ENCODE data around the gene N4BP3. TPM values are rescaled to one million over a fixed set of nuclear protein-coding genes. Genes with fewer than 3 reads are reported as not detected.

N4BP3 gene
- total and polyA plus RNA-seq, 2 experiments from 2014 or later, result 0.09 to 0.32 TPM

DNA sequence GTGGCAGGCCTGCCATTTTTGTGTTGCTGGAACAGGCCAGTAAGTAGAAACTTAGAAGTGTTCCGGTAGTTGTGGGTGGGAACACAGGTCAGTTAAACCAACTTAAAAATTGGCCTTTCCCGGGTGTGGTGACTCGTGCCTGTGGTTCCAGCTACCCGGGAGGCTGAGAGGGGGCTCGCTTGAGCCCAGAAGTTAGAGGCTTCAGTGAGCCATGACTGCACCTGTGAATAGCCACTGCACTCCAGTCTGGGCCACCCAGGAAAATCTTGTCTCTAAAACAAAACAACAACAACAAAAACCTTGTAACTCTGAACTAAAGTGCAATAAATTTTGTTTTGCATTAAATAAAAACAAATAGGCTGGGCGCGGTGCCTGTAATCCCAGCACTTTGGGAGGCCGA, 41.7 kb downstream of the N4BP3 start:
- no peaks in the 10 kb centered on the region for H3K27me3 ChIP-seq (replicated peaks; ENCODE audit: insufficient read depth)
- peaks cover 19% of the 10 kb centered on the region for H3K79me2 ChIP-seq (ENCODE audit: insufficient read depth)
- H3K9me3 ChIP-seq (ENCODE audit: low read depth), result no peaks in the 10 kb centered on the region
- no peak overlapping the region for H3K4me2 ChIP-seq (ENCODE audit: unreplicated experiment)
- no peak overlapping the region for H3K9ac ChIP-seq
- H3K4me1 ChIP-seq (ENCODE audit: insufficient read depth), result peaks cover 8% of the 10 kb centered on the region; the same call in 1 of the 2 replicates
- no peak overlapping the region for H3K27ac ChIP-seq
- no peak for TF ChIP-seq EZH2phosphoT487 (IDR thresholded peaks at IDR 0.05; ENCODE audit: insufficient read depth, low read depth)
- no peak for TF ChIP-seq EZH2 (IDR thresholded peaks at IDR 0.05; ENCODE audit: insufficient read depth, poor library complexity, severe bottlenecking)
- no peaks in the 10 kb centered on the region for H4K20me1 ChIP-seq (ENCODE audit: insufficient read depth)
- peaks cover 6% of the 10 kb centered on the region for H3K36me3 ChIP-seq (ENCODE audit: low read depth)
- no peaks in the 10 kb centered on the region for H3F3A ChIP-seq (ENCODE audit: insufficient read depth)
- no peaks in the 10 kb centered on the region for H3K9me2 ChIP-seq (ENCODE audit: insufficient read depth)
- H2AFZ ChIP-seq, result peak overlapping the region; percentile 86; the same call in 1 of the 2 replicates
- WGBS, 2 experiments (ENCODE audit: low coverage in 1 of 2, low lambda C conversion rate in 2 of 2, missing lambda C conversion rate in 2 of 2), result 69 to 74% methylated on average over 8 of the region's 8 CpGs
- no peak for DNase-seq
- H3K4me3 ChIP-seq, result no peak overlapping the region
- in situ Hi-C loops (cut with MboI), result loop anchor here (25.0 kb wide), 1 partner anchor 543 kb away; the partner anchor contains the start of gene B4GALT7

DNA sequence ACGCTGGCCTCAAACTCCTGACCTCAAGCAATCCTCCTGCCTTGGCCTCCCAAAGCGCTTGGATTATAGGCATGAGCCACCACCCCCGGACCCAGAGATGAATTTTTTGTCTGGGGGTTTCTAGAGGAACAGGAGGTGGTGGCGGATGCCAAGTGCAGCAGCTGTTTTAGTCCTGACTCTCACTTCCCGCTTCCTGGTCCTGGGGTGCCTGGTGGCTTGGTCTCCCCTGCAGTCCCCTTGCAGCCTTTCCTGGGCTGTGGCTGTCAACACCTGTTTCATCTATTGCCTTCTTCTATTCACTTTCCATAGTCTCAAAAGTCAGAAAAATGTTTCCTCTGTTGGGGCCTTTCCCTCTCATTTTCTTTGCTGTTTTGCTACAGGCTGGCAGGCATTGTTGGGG, 46.8 kb downstream of the N4BP3 start:
- Histone ChIP-seq H2AFZ (no peak overlapping the region), H3K9me2 (ENCODE audit: insufficient read depth) (no peaks in the 10 kb centered on the region), H3K4me1 (ENCODE audit: insufficient read depth) (no peaks in the 10 kb centered on the region), H3K36me3 (ENCODE audit: low read depth) (no peaks in the 10 kb centered on the region), H3F3A (ENCODE audit: insufficient read depth) (no peaks in the 10 kb centered on the region), H3K4me2 (ENCODE audit: unreplicated experiment) (no peak overlapping the region), H3K27me3 (replicated peaks; ENCODE audit: insufficient read depth) (peaks cover 5% of the 10 kb centered on the region; the same call in 1 of the 2 replicates), H3K4me3 (no peak overlapping the region), H4K20me1 (ENCODE audit: insufficient read depth) (no peaks in the 10 kb centered on the region), H3K9ac (no peak overlapping the region), H3K27ac (no peak overlapping the region), H3K9me3 (ENCODE audit: low read depth) (no peaks in the 10 kb centered on the region), H3K79me2 (ENCODE audit: insufficient read depth) (no peaks in the 10 kb centered on the region)
- no peak for DNase-seq
- 55 to 68% methylated on average over 5 of the region's 5 CpGs for WGBS, 2 experiments (ENCODE audit: low coverage in 1 of 2, low lambda C conversion rate in 2 of 2, missing lambda C conversion rate in 2 of 2)
- TF ChIP-seq EZH2phosphoT487 (IDR thresholded peaks at IDR 0.05; ENCODE audit: insufficient read depth, low read depth), result no peak
- TF ChIP-seq EZH2 (IDR thresholded peaks at IDR 0.05; ENCODE audit: insufficient read depth, poor library complexity, severe bottlenecking), result no peak
- in situ Hi-C loops (cut with MboI), result loop anchor here (5.0 to 25.0 kb wide), 2 partner anchors 83 to 548 kb away; partner anchors contain the start of gene B4GALT7

DNA sequence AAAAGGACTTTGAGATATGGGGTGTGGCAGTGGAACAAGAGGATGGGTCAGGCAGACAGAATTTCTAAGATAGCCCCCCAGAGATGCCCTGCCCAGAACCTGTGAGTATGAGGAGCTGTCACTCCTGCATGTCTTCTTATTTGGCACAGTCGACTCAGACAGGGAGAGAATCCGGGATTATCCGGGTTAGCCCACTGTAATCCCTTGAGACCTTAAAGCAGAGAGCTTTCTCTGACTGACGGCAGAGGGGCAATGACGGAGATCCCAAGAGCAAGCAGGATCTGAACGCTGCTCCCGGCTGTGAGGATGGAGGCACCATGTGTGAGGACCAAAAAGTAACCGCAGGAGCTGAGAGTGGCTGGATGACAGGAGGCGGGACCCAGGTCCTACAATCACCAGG, 49.1 kb downstream of the N4BP3 start:
- Histone ChIP-seq H3K27me3 (replicated peaks; ENCODE audit: insufficient read depth) (peaks cover 5% of the 10 kb centered on the region; the same call in 1 of the 2 replicates), H3K9me3 (ENCODE audit: low read depth) (no peaks in the 10 kb centered on the region), H3K36me3 (ENCODE audit: low read depth) (no peaks in the 10 kb centered on the region), H3K27ac (no peak overlapping the region), H3K9me2 (ENCODE audit: insufficient read depth) (no peaks in the 10 kb centered on the region), H3K9ac (no peak overlapping the region), H3K4me1 (ENCODE audit: insufficient read depth) (no peaks in the 10 kb centered on the region), H3F3A (ENCODE audit: insufficient read depth) (no peaks in the 10 kb centered on the region), H3K4me3 (no peak overlapping the region), H3K4me2 (ENCODE audit: unreplicated experiment) (no peak overlapping the region), H4K20me1 (ENCODE audit: insufficient read depth) (no peaks in the 10 kb centered on the region), H3K79me2 (ENCODE audit: insufficient read depth) (no peaks in the 10 kb centered on the region), H2AFZ (no peak overlapping the region)
- DNase-seq, result no peak
- WGBS, 2 experiments (ENCODE audit: low coverage in 1 of 2, low lambda C conversion rate in 2 of 2, missing lambda C conversion rate in 2 of 2), result 77 to 85% methylated on average over 9 of the region's 9 CpGs
- TF ChIP-seq EZH2 (IDR thresholded peaks at IDR 0.05; ENCODE audit: insufficient read depth, poor library complexity, severe bottlenecking) (no peak), EZH2phosphoT487 (IDR thresholded peaks at IDR 0.05; ENCODE audit: insufficient read depth, low read depth) (no peak)
- in situ Hi-C loops (cut with MboI), result loop anchor here (5.0 to 25.0 kb wide), 2 partner anchors 85 to 550 kb away; partner anchors contain the start of gene B4GALT7

DNA sequence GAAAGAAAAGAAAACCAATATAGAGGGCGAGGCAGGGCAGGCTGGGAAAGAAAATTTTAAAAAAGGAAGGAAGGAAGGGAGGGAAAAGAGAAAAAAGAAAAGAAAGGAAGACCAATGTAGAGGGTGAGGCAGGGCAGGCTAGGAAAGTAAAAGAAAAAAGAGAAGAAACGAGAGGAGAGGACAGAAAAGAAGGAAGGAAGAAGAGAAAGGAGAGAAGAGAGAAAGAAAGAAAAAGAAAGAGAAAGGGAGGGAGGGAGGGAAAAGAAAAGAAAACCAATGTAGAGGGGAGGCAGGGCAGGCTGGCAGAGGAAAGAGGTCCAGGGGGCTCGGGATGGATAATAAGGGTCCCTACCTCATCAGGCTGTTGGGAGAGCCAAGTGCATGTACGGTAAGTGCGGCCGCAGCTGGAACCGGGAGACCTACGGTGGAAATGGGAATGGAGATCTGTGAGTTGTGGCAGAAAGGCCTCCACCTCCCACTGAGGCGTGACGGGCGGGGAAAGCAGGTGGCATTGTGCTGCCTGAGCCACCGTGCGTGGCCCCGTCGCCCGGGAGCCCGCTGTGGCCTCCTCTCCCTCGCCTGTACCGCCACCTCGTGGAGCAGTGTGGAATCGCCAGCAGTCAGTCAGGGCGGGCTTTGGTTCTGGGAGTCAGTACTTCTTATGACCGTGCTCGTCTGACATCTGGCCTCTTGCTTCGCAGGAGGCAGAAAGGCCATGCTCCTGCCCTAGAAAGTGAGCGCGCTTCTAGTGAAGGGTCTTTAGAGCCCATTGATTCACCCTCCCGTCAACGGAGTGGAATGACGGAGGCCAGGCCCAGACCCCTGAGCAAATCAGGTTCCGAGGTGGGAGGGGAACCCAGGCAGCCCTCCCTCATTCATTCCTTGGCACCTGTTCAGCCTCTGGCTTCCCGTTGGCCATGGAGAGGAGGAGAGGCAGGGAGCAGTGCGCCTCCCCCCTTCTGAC, 50.7 kb downstream of the N4BP3 start:
- in situ Hi-C loops (cut with MboI), result loop anchor here (5.0 to 25.0 kb wide), 2 partner anchors 87 to 552 kb away; partner anchors contain the start of gene B4GALT7
- Histone ChIP-seq H3K4me1 (ENCODE audit: insufficient read depth) (no peaks in the 10 kb centered on the region), H3K4me2 (ENCODE audit: unreplicated experiment) (peak overlapping the region; percentile 65), H3K9me2 (ENCODE audit: insufficient read depth) (no peaks in the 10 kb centered on the region), H3F3A (ENCODE audit: insufficient read depth) (no peaks in the 10 kb centered on the region), H4K20me1 (ENCODE audit: insufficient read depth) (no peaks in the 10 kb centered on the region), H3K79me2 (ENCODE audit: insufficient read depth) (no peaks in the 10 kb centered on the region), H3K9me3 (ENCODE audit: low read depth) (no peaks in the 10 kb centered on the region), H3K27ac (no peak overlapping the region), H3K9ac (no peak overlapping the region), H3K27me3 (replicated peaks; ENCODE audit: insufficient read depth) (peaks cover 8% of the 10 kb centered on the region; the same call in 1 of the 2 replicates), H3K4me3 (peak overlapping the region; percentile 37; the same call in 1 of the 2 replicates), H3K36me3 (ENCODE audit: low read depth) (no peaks in the 10 kb centered on the region), H2AFZ (peak overlapping the region; percentile 63)
- WGBS, 2 experiments (ENCODE audit: low coverage in 1 of 2, low lambda C conversion rate in 2 of 2, missing lambda C conversion rate in 2 of 2), result 9 to 10% methylated on average over 31 to 33 of the region's 33 CpGs
- TF ChIP-seq EZH2phosphoT487 (IDR thresholded peaks at IDR 0.05; ENCODE audit: insufficient read depth, low read depth) (no peak), EZH2 (IDR thresholded peaks at IDR 0.05; ENCODE audit: insufficient read depth, poor library complexity, severe bottlenecking) (no peak)
- DNase-seq, result peak; percentile 79

All from GM23248 (cell line).